SK-N-SH treated with all-trans-retinoic acid at 6 μM for 48 hours (cell line): ENCODE measurements around the gene LDB2.

Source experiments
- ATAC-seq: fragments of 200-7000 bp; cut with Tn5 transposase; 3 replicates; pipeline ENCODE4 v1.9.1; 2020; ENCODE audit warnings: mild to moderate bottlenecking, moderate library complexity
- ARNTL ChIP-seq: fragments of 450-650 bp; formaldehyde crosslinking; IDR thresholded peaks from 2 replicates; pipeline ENCODE4 v1.5.0; 2020; ENCODE audit warnings: low read depth, mild to moderate bottlenecking, moderate library complexity, borderline replicate concordance
- BACH2 ChIP-seq: fragments of 250-450 bp; sonication (Bioruptor Pico); IDR thresholded peaks from 2 replicates; pipeline ENCODE4 v1.9.0; 2021; ENCODE audit warnings: mild to moderate bottlenecking, borderline replicate concordance
- CSDC2 ChIP-seq: fragments of 250-450 bp; sonication (Bioruptor Pico); IDR thresholded peaks from 2 replicates; pipeline ENCODE4 v1.5.0; 2020; ENCODE audit warnings: mild to moderate bottlenecking, moderate library complexity
- ESRRG ChIP-seq: fragments of 250-450 bp; sonication (Bioruptor Pico); IDR thresholded peaks from 2 replicates; pipeline ENCODE4 v1.6.1; 2021; ENCODE audit warnings: mild to moderate bottlenecking
- GLIS3 ChIP-seq: fragments of 250-450 bp; sonication (Bioruptor Pico); IDR thresholded peaks from 2 replicates; pipeline ENCODE4 v1.5.0; 2020; ENCODE audit warnings: mild to moderate bottlenecking, moderate library complexity
- ISL1 ChIP-seq: fragments of 250-450 bp; sonication (Bioruptor Pico); IDR thresholded peaks from 2 replicates; pipeline ENCODE4 v2.1.2; 2022; ENCODE audit warnings: mild to moderate bottlenecking, moderate library complexity
- OSR1 ChIP-seq: fragments of 250-450 bp; sonication (Bioruptor Pico); IDR thresholded peaks from 2 replicates; pipeline ENCODE4 v1.8.0; 2022; ENCODE audit warnings: moderate library complexity, mild to moderate bottlenecking, inconsistent platforms
- PPARA ChIP-seq: fragments of 250-450 bp; sonication (Bioruptor Pico); IDR thresholded peaks from 2 replicates; pipeline ENCODE4 v1.5.0; 2020; ENCODE audit warnings: mild to moderate bottlenecking, borderline replicate concordance
- RARB ChIP-seq: fragments of 250-450 bp; sonication (Bioruptor Pico); IDR thresholded peaks from 2 replicates; pipeline ENCODE4 v1.8.0; 2021; ENCODE audit warnings: mild to moderate bottlenecking, moderate library complexity
- SNAI2 ChIP-seq: fragments of 250-450 bp; sonication (Bioruptor Pico); IDR thresholded peaks from 2 replicates; pipeline ENCODE4 v1.5.0; 2020; ENCODE audit warnings: mild to moderate bottlenecking, moderate library complexity
- TCF4 ChIP-seq: fragments of 250-450 bp; sonication (Bioruptor Pico); IDR thresholded peaks from 2 replicates; pipeline ENCODE4 v1.8.0; 2021; ENCODE audit warnings: mild to moderate bottlenecking, moderate library complexity, borderline replicate concordance
- TOX ChIP-seq: fragments of 250-450 bp; sonication (Bioruptor Pico); IDR thresholded peaks from 2 replicates; pipeline ENCODE4 v1.8.0; 2021; ENCODE audit warnings: mild to moderate bottlenecking, moderate library complexity, borderline replicate concordance
- ZC3H10 ChIP-seq: fragments of 250-450 bp; sonication (Bioruptor Pico); IDR thresholded peaks from 2 replicates; pipeline ENCODE4 v1.5.1; 2021; ENCODE audit warnings: mild to moderate bottlenecking, moderate library complexity
- ZFP3 ChIP-seq: fragments of 250-450 bp; sonication (Bioruptor Pico); IDR thresholded peaks from 2 replicates; pipeline ENCODE4 v1.5.0; 2020; ENCODE audit warnings: mild to moderate bottlenecking, moderate library complexity
- ZFP30 ChIP-seq: fragments of 450-650 bp; formaldehyde crosslinking; IDR thresholded peaks from 2 replicates; pipeline ENCODE4 v1.5.0; 2022; ENCODE audit warnings: mild to moderate bottlenecking, moderate library complexity
- ZNF565 ChIP-seq: fragments of 450-650 bp; formaldehyde crosslinking; conservative IDR thresholded peaks from 2 replicates; pipeline ENCODE4 v1.5.0; 2020; ENCODE audit warnings: low read depth, mild to moderate bottlenecking, moderate library complexity
- ZNF70 ChIP-seq: fragments of 450-650 bp; formaldehyde crosslinking; IDR thresholded peaks from 2 replicates; pipeline ENCODE4 v1.5.0; 2020; ENCODE audit warnings: mild to moderate bottlenecking, moderate library complexity
- ZNF8 ChIP-seq: fragments of 450-650 bp; formaldehyde crosslinking; IDR thresholded peaks from 2 replicates; pipeline ENCODE4 v1.5.0; 2020; ENCODE audit warnings: mild to moderate bottlenecking, moderate library complexity
- TF ChIP-seq, protein P1 (sequence below): fragments of 250-450 bp; sonication (Bioruptor Pico); IDR thresholded peaks from 2 replicates; pipeline ENCODE4 v1.8.0; 2021; ENCODE audit warnings: low read depth, mild to moderate bottlenecking, moderate library complexity, borderline replicate concordance
- TF ChIP-seq, protein P2 (sequence below): fragments of 250-450 bp; sonication (Bioruptor Pico); IDR thresholded peaks from 2 replicates; pipeline ENCODE4 v1.5.0; 2020; ENCODE audit warnings: mild to moderate bottlenecking, moderate library complexity
- TF ChIP-seq, protein P3 (sequence below): fragments of 250-450 bp; sonication (Bioruptor Pico); IDR thresholded peaks from 2 replicates; pipeline ENCODE4 v1.5.1; 2020; ENCODE audit warnings: low read depth, mild to moderate bottlenecking, moderate library complexity
- TF ChIP-seq, protein P4 (sequence below): fragments of 250-450 bp; sonication (Bioruptor Pico); IDR thresholded peaks from 2 replicates; pipeline ENCODE4 v1.8.0; 2020; ENCODE audit warnings: mild to moderate bottlenecking, moderate library complexity, borderline replicate concordance

The LDB2 gene

GRCh38 chr4:16537926-16538325 is 360.5 kb downstream of the LDB2 start:
- ATAC-seq, result no peak

GRCh38 chr4:16532240-16532970 is 366.0 kb downstream of the LDB2 start:
- TF ChIP-seq, protein P1, sequence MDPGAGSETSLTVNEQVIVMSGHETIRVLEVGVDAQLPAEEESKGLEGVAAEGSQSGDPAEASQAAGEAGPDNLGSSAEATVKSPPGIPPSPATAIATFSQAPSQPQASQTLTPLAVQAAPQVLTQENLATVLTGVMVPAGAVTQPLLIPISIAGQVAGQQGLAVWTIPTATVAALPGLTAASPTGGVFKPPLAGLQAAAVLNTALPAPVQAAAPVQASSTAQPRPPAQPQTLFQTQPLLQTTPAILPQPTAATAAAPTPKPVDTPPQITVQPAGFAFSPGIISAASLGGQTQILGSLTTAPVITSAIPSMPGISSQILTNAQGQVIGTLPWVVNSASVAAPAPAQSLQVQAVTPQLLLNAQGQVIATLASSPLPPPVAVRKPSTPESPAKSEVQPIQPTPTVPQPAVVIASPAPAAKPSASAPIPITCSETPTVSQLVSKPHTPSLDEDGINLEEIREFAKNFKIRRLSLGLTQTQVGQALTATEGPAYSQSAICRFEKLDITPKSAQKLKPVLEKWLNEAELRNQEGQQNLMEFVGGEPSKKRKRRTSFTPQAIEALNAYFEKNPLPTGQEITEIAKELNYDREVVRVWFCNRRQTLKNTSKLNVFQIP, result no peak
- TF ChIP-seq ZFP30 (CRISPR knock-in tag) (no peak), ARNTL (CRISPR knock-in tag) (no peak), TOX (no peak), SNAI2 (CRISPR knock-in tag) (no peak), ZC3H10 (CRISPR knock-in tag) (no peak), TCF4 (no peak), ESRRG (CRISPR knock-in tag) (no peak)
- TF ChIP-seq, protein P2, sequence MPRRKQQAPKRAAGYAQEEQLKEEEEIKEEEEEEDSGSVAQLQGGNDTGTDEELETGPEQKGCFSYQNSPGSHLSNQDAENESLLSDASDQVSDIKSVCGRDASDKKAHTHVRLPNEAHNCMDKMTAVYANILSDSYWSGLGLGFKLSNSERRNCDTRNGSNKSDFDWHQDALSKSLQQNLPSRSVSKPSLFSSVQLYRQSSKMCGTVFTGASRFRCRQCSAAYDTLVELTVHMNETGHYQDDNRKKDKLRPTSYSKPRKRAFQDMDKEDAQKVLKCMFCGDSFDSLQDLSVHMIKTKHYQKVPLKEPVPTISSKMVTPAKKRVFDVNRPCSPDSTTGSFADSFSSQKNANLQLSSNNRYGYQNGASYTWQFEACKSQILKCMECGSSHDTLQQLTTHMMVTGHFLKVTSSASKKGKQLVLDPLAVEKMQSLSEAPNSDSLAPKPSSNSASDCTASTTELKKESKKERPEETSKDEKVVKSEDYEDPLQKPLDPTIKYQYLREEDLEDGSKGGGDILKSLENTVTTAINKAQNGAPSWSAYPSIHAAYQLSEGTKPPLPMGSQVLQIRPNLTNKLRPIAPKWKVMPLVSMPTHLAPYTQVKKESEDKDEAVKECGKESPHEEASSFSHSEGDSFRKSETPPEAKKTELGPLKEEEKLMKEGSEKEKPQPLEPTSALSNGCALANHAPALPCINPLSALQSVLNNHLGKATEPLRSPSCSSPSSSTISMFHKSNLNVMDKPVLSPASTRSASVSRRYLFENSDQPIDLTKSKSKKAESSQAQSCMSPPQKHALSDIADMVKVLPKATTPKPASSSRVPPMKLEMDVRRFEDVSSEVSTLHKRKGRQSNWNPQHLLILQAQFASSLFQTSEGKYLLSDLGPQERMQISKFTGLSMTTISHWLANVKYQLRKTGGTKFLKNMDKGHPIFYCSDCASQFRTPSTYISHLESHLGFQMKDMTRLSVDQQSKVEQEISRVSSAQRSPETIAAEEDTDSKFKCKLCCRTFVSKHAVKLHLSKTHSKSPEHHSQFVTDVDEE (CRISPR knock-in tag), result no peak
- no peak for ATAC-seq

More at GRCh38 chr4:16537926-16538325, 360.5 kb downstream of the LDB2 start:
- TF ChIP-seq ZC3H10 (CRISPR knock-in tag), result no peak
- no peak for TF ChIP-seq GLIS3

GRCh38 chr4:16530688-16531635 is 367.5 kb downstream of the LDB2 start:
- no peak for TF ChIP-seq OSR1 (CRISPR knock-in tag)
- TF ChIP-seq, protein P3, sequence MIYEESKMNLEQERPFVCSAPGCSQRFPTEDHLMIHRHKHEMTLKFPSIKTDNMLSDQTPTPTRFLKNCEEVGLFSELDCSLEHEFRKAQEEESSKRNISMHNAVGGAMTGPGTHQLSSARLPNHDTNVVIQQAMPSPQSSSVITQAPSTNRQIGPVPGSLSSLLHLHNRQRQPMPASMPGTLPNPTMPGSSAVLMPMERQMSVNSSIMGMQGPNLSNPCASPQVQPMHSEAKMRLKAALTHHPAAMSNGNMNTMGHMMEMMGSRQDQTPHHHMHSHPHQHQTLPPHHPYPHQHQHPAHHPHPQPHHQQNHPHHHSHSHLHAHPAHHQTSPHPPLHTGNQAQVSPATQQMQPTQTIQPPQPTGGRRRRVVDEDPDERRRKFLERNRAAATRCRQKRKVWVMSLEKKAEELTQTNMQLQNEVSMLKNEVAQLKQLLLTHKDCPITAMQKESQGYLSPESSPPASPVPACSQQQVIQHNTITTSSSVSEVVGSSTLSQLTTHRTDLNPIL (CRISPR knock-in tag), result no peak
- no peak for TF ChIP-seq PPARA
- TF ChIP-seq ZFP30 (CRISPR knock-in tag), result no peak
- TF ChIP-seq ARNTL (CRISPR knock-in tag), result no peak
- no peak for TF ChIP-seq ESRRG (CRISPR knock-in tag)
- TF ChIP-seq ZC3H10 (CRISPR knock-in tag), result no peak
- TF ChIP-seq ZNF8 (CRISPR knock-in tag), result no peak
- no peak for TF ChIP-seq SNAI2 (CRISPR knock-in tag)
- no peak for TF ChIP-seq BACH2 (CRISPR knock-in tag)
- no peak for TF ChIP-seq ZNF565 (CRISPR knock-in tag)
- no peak for TF ChIP-seq RARB
- TF ChIP-seq TCF4, result no peak
- no peak for TF ChIP-seq ISL1 (CRISPR knock-in tag)
- TF ChIP-seq ZFP3 (CRISPR knock-in tag), result no peak
- TF ChIP-seq, protein P4, sequence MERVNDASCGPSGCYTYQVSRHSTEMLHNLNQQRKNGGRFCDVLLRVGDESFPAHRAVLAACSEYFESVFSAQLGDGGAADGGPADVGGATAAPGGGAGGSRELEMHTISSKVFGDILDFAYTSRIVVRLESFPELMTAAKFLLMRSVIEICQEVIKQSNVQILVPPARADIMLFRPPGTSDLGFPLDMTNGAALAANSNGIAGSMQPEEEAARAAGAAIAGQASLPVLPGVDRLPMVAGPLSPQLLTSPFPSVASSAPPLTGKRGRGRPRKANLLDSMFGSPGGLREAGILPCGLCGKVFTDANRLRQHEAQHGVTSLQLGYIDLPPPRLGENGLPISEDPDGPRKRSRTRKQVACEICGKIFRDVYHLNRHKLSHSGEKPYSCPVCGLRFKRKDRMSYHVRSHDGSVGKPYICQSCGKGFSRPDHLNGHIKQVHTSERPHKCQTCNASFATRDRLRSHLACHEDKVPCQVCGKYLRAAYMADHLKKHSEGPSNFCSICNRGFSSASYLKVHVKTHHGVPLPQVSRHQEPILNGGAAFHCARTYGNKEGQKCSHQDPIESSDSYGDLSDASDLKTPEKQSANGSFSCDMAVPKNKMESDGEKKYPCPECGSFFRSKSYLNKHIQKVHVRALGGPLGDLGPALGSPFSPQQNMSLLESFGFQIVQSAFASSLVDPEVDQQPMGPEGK (CRISPR knock-in tag), result no peak
- no peak for TF ChIP-seq ZNF70
- TF ChIP-seq CSDC2, result no peak
- TF ChIP-seq, protein P2 (CRISPR knock-in tag), result no peak
- no peak for ATAC-seq
